SK-N-SH (cell line): ENCODE data around the gene ADRA2B. TPM values are rescaled to one million over a fixed set of nuclear protein-coding genes. Genes with fewer than 3 reads are reported as not detected.

Experiments
- CTCF ChIA-PET: fragments of 300-600, 350-600 bp; formaldehyde crosslinking; extraction: SDS; loops from one replicate; lab custom pipeline; 2021; lab: Yijun Ruan, JAX
- POLR2A ChIA-PET: fragments of 350-600 bp; sonication (Branson Sonifier 250); formaldehyde crosslinking; extraction: SDS; loops from one replicate; lab custom pipeline; 2020; ENCODE audit warnings: antibody characterized with exemption, inconsistent platforms; lab: Yijun Ruan, JAX
- DNase-seq: peaks from one replicate; pipeline ENCODE4 v3.0.0; 2012
- H2AFZ ChIP-seq: fragments of 200-600 bp; sonication (generic); 2 replicates; pipeline ENCODE4 v1.8.1; 2016; ENCODE audit warnings: antibody characterized with exemption, mild to moderate bottlenecking, low read depth
- H3F3A ChIP-seq: fragments of 200-600 bp; sonication (generic); replicated peaks from 2 replicates; pipeline ENCODE3; 2016; ENCODE audit warnings: antibody characterized with exemption, mild to moderate bottlenecking; ENCODE audit not compliant: insufficient read depth
- H3K27ac ChIP-seq, 2 experiments: fragments of 200-500 bp in 1 of 2; fragments of 200-600 bp in 1 of 2; sonication (Bioruptor generic) in 1 of 2; sonication (generic), shearing (Covaris generic) in 1 of 2; 2 replicates each; pipeline versions ENCODE4 v1.5.1 to v1.6.1; 2014 to 2016; ENCODE audit warnings: low read depth in 2 of 2, inconsistent platforms in 1 of 2, low read length in 1 of 2, mild to moderate bottlenecking in 1 of 2, mixed read lengths in 1 of 2
- H3K27me3 ChIP-seq: fragments of 200-600 bp; sonication (generic), shearing (Covaris generic); 2 replicates; pipeline ENCODE4 v1.6.1; 2016; ENCODE audit warnings: mixed run types; ENCODE audit not compliant: insufficient read depth
- H3K36me3 ChIP-seq, 2 experiments: fragments of 200-500 bp in 1 of 2; fragments of 200-600 bp in 1 of 2; sonication (Bioruptor generic) in 1 of 2; sonication (generic) in 1 of 2; replicated peaks in 1 of 2; 2 replicates each; pipeline versions ENCODE3 to v1.5.1; 2014 to 2016; ENCODE audit warnings: low read length in 1 of 2, mild to moderate bottlenecking in 1 of 2; ENCODE audit not compliant: insufficient read depth in 2 of 2, control insufficient read depth in 1 of 2
- H3K4me1 ChIP-seq, 2 experiments: fragments of 200-500 bp in 1 of 2; fragments of 200-600 bp in 1 of 2; sonication (Bioruptor generic) in 1 of 2; sonication (generic), shearing (Covaris generic) in 1 of 2; 2 replicates each; pipeline versions ENCODE4 v1.5.1 to v1.6.1; 2014 to 2016; ENCODE audit warnings: low read depth in 1 of 2, low read length in 1 of 2, mixed run types in 1 of 2; ENCODE audit not compliant: insufficient read depth in 2 of 2, control insufficient read depth in 1 of 2
- H3K4me2 ChIP-seq: fragments of 200-600 bp; sonication (generic), shearing (Covaris generic); 2 replicates; pipeline ENCODE4 v1.6.1; 2017; ENCODE audit warnings: mixed run types
- H3K4me3 ChIP-seq, 2 experiments: fragments of 200-500 bp in 1 of 2; fragments of 200-600 bp in 1 of 2; sonication (Bioruptor generic) in 1 of 2; sonication (generic), shearing (Covaris generic) in 1 of 2; 2 replicates each; pipeline versions ENCODE4 v1.5.1 to v1.8.1; 2014 to 2016; ENCODE audit warnings: low read depth in 2 of 2, inconsistent platforms in 1 of 2, low read length in 1 of 2, mild to moderate bottlenecking in 1 of 2, mixed read lengths in 1 of 2, moderate library complexity in 1 of 2
- H3K79me2 ChIP-seq: fragments of 200-600 bp; sonication (generic); 2 replicates; pipeline ENCODE4 v1.8.1; 2017; ENCODE audit warnings: mild to moderate bottlenecking; ENCODE audit not compliant: insufficient read depth
- H3K9ac ChIP-seq: fragments of 200-600 bp; sonication (generic); 2 replicates; pipeline ENCODE4 v1.6.1; 2017; ENCODE audit warnings: mixed run types
- H3K9me2 ChIP-seq: fragments of 200-600 bp; sonication (generic); 2 replicates; pipeline ENCODE4 v1.6.1; 2017; ENCODE audit warnings: mixed run types
- H3K9me3 ChIP-seq: fragments of 200-600 bp; sonication (generic); 2 replicates; pipeline ENCODE4 v1.6.1; 2017; ENCODE audit warnings: mixed run types, mild to moderate bottlenecking, moderate library complexity
- H4K20me1 ChIP-seq: fragments of 200-600 bp; sonication (generic); 2 replicates; pipeline ENCODE4 v1.6.1; 2017; ENCODE audit warnings: mild to moderate bottlenecking, mixed run types; ENCODE audit not compliant: insufficient read depth
- CHD2 ChIP-seq: fragments of 150-350 bp; IDR thresholded peaks from 2 replicates; pipeline ENCODE4 v1.6.1; 2018; ENCODE audit warnings: low read length; ENCODE audit not compliant: partially characterized antibody
- ELF1 ChIP-seq: IDR thresholded peaks from 2 replicates; pipeline ENCODE4 v1.4.0; 2012
- EP300 ChIP-seq, 2 experiments: IDR thresholded peaks; 2 replicates each; pipeline versions ENCODE4 v1.4.0 to v1.6.1; 2012; ENCODE audit warnings: borderline replicate concordance in 1 of 2, low read depth in 1 of 2, low read length in 1 of 2
- EZH2phosphoT487 ChIP-seq: fragments of 200-600 bp; sonication (generic); IDR thresholded peaks from 2 replicates; pipeline ENCODE4 v1.6.1; 2017; ENCODE audit warnings: low read depth, mixed run types, mild to moderate bottlenecking, antibody characterized with exemption, moderate library complexity, borderline replicate concordance
- FOSL2 ChIP-seq: IDR thresholded peaks from 2 replicates; pipeline ENCODE4 v1.4.0; 2012; ENCODE audit warnings: low read depth, mild to moderate bottlenecking, moderate library complexity, borderline replicate concordance
- FOXM1 ChIP-seq: IDR thresholded peaks from 2 replicates; pipeline ENCODE4 v1.4.0; 2012; ENCODE audit warnings: low read depth, mild to moderate bottlenecking
- GABPA ChIP-seq: IDR thresholded peaks from 2 replicates; pipeline ENCODE4 v1.4.0; 2012; ENCODE audit warnings: low read depth, mild to moderate bottlenecking
- GATA2 ChIP-seq: sonication (generic); formaldehyde crosslinking; IDR thresholded peaks from 2 replicates; pipeline ENCODE4 v1.5.0; 2020; ENCODE audit warnings: mild to moderate bottlenecking, missing genetic modification reagents
- IRF3 ChIP-seq: fragments of 150-350 bp; IDR thresholded peaks from 2 replicates; pipeline ENCODE4 v1.6.1; 2016; ENCODE audit warnings: mild to moderate bottlenecking, low read depth, low read length
- JUND ChIP-seq: IDR thresholded peaks from 2 replicates; pipeline ENCODE4 v1.4.0; 2012
- MXI1 ChIP-seq: IDR thresholded peaks from 2 replicates; pipeline ENCODE4 v1.6.1; 2012; ENCODE audit warnings: mild to moderate bottlenecking, low read depth, low read length, improper control_type of control experiment
- RAD21 ChIP-seq: IDR thresholded peaks from 2 replicates; pipeline ENCODE4 v1.6.1; 2012; ENCODE audit warnings: mild to moderate bottlenecking, low read length
- RFX5 ChIP-seq: IDR thresholded peaks from 2 replicates; pipeline ENCODE4 v1.6.1; 2012; ENCODE audit warnings: mild to moderate bottlenecking, improper control_type of control experiment, low read length
- SIN3A ChIP-seq: IDR thresholded peaks from 2 replicates; pipeline ENCODE4 v1.6.1; 2012; ENCODE audit warnings: low read depth, mild to moderate bottlenecking, low read length, moderate library complexity, borderline replicate concordance
- TCF12 ChIP-seq: IDR thresholded peaks from 2 replicates; pipeline ENCODE4 v1.4.0; 2012
- USF1 ChIP-seq: IDR thresholded peaks from 2 replicates; pipeline ENCODE4 v1.4.0; 2012; ENCODE audit warnings: low read depth, borderline replicate concordance
- USF2 ChIP-seq: fragments of 150-350 bp; IDR thresholded peaks from 2 replicates; pipeline ENCODE4 v1.6.1; 2017; ENCODE audit warnings: antibody characterized with exemption, low read length, low read depth, borderline replicate concordance
- WGBS: methylation state at CpG from one replicate; pipeline ENCODE4 v1.1.6; 2017; ENCODE audit warnings: low lambda C conversion rate; 5-methylcytosine and 5-hydroxymethylcytosine counted together
- polyA plus RNA-seq, 3 experiments: library from polyadenylated mRNA; depleted of rRNA; stranded (reverse); fragments of >200 nt; gene quantifications; 2 replicates each; pipeline ENCODE4 v1.2.3, GENCODE V29; 2012
- TF ChIP-seq, protein P1 (sequence below): IDR thresholded peaks from 2 replicates; pipeline ENCODE4 v1.6.1; 2012; ENCODE audit warnings: mild to moderate bottlenecking, low read depth, low read length, moderate library complexity

ADRA2B gene
- polyA plus RNA-seq, 1 of the 3 experiments (the other 2 are of a cell fraction): not detected

DNA sequence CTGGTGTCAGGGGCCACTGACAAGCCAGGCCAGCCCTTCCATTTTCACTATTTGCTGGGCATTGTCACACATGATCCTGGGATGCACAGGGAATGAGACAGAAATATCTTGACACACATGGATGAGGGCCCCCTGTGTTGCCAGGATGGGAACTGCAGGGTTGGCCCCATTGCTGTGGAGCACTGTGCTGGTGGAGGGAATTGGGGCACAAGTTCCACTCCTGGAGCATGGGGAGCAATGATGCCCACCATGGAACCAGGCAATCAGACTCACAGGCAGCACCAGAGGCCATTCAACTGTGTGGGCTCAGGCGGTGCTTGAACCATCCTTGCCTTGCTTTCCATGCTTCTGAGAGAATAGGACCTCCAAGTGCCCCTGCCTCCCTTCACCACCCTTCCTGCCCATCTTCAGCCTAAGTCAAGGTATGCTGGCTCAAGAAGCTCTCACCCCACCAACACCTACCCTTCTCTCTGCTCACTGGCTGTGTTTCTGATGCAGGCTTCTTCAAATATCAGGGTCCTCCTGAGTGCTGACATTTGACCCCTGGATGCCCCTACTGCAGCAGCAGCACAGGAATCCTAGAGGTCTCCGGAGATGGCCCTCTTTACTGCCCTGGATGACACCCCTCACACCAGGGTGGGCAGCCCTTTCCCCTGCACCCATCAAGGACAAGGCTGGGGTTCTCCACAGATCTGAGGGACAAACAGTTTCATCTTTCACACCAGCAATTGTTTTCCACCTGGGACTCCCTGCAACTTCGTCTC is 11.0 kb downstream of the ADRA2B start (continued):
- TF ChIP-seq CHD2: no peak
- no peak for TF ChIP-seq USF1
- TF ChIP-seq, protein P1, sequence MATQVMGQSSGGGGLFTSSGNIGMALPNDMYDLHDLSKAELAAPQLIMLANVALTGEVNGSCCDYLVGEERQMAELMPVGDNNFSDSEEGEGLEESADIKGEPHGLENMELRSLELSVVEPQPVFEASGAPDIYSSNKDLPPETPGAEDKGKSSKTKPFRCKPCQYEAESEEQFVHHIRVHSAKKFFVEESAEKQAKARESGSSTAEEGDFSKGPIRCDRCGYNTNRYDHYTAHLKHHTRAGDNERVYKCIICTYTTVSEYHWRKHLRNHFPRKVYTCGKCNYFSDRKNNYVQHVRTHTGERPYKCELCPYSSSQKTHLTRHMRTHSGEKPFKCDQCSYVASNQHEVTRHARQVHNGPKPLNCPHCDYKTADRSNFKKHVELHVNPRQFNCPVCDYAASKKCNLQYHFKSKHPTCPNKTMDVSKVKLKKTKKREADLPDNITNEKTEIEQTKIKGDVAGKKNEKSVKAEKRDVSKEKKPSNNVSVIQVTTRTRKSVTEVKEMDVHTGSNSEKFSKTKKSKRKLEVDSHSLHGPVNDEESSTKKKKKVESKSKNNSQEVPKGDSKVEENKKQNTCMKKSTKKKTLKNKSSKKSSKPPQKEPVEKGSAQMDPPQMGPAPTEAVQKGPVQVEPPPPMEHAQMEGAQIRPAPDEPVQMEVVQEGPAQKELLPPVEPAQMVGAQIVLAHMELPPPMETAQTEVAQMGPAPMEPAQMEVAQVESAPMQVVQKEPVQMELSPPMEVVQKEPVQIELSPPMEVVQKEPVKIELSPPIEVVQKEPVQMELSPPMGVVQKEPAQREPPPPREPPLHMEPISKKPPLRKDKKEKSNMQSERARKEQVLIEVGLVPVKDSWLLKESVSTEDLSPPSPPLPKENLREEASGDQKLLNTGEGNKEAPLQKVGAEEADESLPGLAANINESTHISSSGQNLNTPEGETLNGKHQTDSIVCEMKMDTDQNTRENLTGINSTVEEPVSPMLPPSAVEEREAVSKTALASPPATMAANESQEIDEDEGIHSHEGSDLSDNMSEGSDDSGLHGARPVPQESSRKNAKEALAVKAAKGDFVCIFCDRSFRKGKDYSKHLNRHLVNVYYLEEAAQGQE: no peak
- TF ChIP-seq EP300 (IDR thresholded peaks at IDR 0.05; ENCODE audit: borderline replicate concordance in 1 of 2, low read depth in 1 of 2, low read length in 1 of 2): no peak
- no peak for TF ChIP-seq FOSL2
- TF ChIP-seq GATA2 (CRISPR knock-in tag): no peak
- no peak for TF ChIP-seq FOXM1
- no peak for TF ChIP-seq RFX5
- TF ChIP-seq JUND: no peak

DNA sequence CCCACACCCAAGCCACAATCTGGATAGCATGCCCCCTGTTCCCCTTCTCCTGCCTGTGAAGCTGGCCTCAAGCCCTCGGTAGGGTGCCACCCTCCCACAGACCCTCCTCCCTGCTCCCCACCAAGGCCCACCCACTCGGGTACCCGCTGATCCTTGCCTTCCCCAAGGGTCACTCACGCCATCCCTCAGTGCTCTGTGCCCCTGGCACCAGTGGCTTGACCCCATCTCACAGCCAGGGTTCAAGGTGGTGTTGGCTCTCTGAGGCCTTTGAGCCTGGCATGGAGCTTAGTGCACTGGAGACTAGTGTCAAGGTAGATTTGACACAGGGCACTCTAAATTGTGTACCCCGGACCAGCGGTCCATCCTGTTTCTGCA is 11.9 kb downstream of the ADRA2B start:
- peaks cover 0 to 18% of the 10 kb centered on the region in 2 experiments; a peak in 1 of 4 replicates for H3K4me1 ChIP-seq
- H3F3A ChIP-seq: no peaks in the 10 kb centered on the region
- H3K27ac ChIP-seq: no peak overlapping the region
- H3K9me3 ChIP-seq: no peaks in the 10 kb centered on the region
- no peak overlapping the region for H3K4me3 ChIP-seq
- no peaks in the 10 kb centered on the region for H3K79me2 ChIP-seq
- CTCF ChIA-PET: interaction anchor here (1.5 to 1.7 kb wide), 3 partner anchors 12 to 111 kb away, joined by 3 to 7 read pairs (median 4); no protein-coding TSS in a partner anchor
- no peak for DNase-seq
- H3K9me2 ChIP-seq: no peaks in the 10 kb centered on the region
- no peak overlapping the region for H3K4me2 ChIP-seq
- no peaks in the 10 kb centered on the region for H3K36me3 ChIP-seq
- POLR2A ChIA-PET: no interaction called here
- H4K20me1 ChIP-seq: no peaks in the 10 kb centered on the region
- no peak overlapping the region for H2AFZ ChIP-seq
- 50% methylated on average over 3 of the region's 6 CpGs for WGBS
- H3K27me3 ChIP-seq: no peaks in the 10 kb centered on the region
- no peak overlapping the region for H3K9ac ChIP-seq
- no peak for TF ChIP-seq TCF12
- no peak for TF ChIP-seq JUND
- no peak for TF ChIP-seq MXI1
- no peak for TF ChIP-seq RAD21
- TF ChIP-seq FOXM1: no peak
- TF ChIP-seq GABPA: no peak
- no peak for TF ChIP-seq USF1
- no peak for TF ChIP-seq ELF1
- no peak for TF ChIP-seq EZH2phosphoT487
- TF ChIP-seq GATA2 (CRISPR knock-in tag): no peak
- no peak for TF ChIP-seq USF2
- no peak for TF ChIP-seq RFX5
- no peak for TF ChIP-seq IRF3
- TF ChIP-seq CHD2: no peak
- no peak for TF ChIP-seq SIN3A
- TF ChIP-seq, protein P1: no peak
